Activated CD8-positive, alpha-beta memory T cell treated with anti-CD3 and anti-CD28 coated beads for 1 hour (primary cell): Measurements from ENCODE around the gene CD4.
A peak's percentile ranks its signal among the peaks of the same experiment; 100 is the strongest.
"Not testable (repeated sequence)": the region's sequence is repeated elsewhere in the genome, so short reads cannot be mapped to it uniquely, and the experiment has no call there.

Experiments used
- DNase-seq, 2 donors: peaks; one replicate each; pipeline ENCODE4 v3.0.0-alpha.2; 2020; ENCODE audit warnings: low read depth in 1 of 2; ENCODE audit errors: extremely low read depth in 1 of 2

The CD4 gene

GRCh38 chr12:6866163-6866919 is 77.0 kb downstream of the CD4 start:
- DNase-seq: no peak

- no peak for DNase-seq
These were observed 77.6 kb downstream of the CD4 start for GRCh38 chr12:6866920-6867412.

- DNase-seq: peak in 1 of 2 donors; percentile 67
These were observed 78.3 kb downstream of the CD4 start, which contains the start of gene TPI1 for GRCh38 chr12:6867413-6868210. TSS of gene TPI1 (plus strand) at chr12:6867531. CDS start at chr12:6867567, 36 bp downstream.

- DNase-seq: no peak
These were observed 79.1 kb downstream of the CD4 start for GRCh38 chr12:6868211-6869048.

GRCh38 chr12:6869049-6870021 is 80.0 kb downstream of the CD4 start:
- peak; percentile 65 to 80 for DNase-seq

- DNase-seq: not testable (repeated sequence)
These were observed 81.0 kb downstream of the CD4 start for GRCh38 chr12:6870304-6870703.
